Effector memory CD4-positive, alpha-beta T cell (primary cell): ENCODE results near the gene SLC28A3.
"Not testable (repeated sequence)": the region's sequence is repeated elsewhere in the genome, so short reads cannot be mapped to it uniquely, and the experiment has no call there.

Source experiments
- DNase-seq, 3 donors: peaks; one replicate each; pipeline ENCODE4 v3.0.0-alpha.2; 2020
- H3K27ac ChIP-seq: 2 replicates; pipeline ENCODE4 v1.7.0; 2013; ENCODE audit warnings: mild to moderate bottlenecking, low read length, moderate library complexity; ENCODE audit not compliant: insufficient read depth, poor library complexity, severe bottlenecking
- H3K27me3 ChIP-seq: replicated peaks from 2 replicates; pipeline ENCODE4 v1.7.0; 2013; ENCODE audit warnings: mild to moderate bottlenecking, low read length; ENCODE audit not compliant: insufficient read depth, control insufficient read depth, poor library complexity, severe bottlenecking
- H3K36me3 ChIP-seq: 2 replicates; pipeline ENCODE4 v1.7.0; 2013; ENCODE audit warnings: mild to moderate bottlenecking, low read length, moderate library complexity; ENCODE audit not compliant: control insufficient read depth, insufficient read depth
- H3K4me1 ChIP-seq: 2 replicates; pipeline ENCODE4 v1.7.0; 2013; ENCODE audit warnings: low read length, mild to moderate bottlenecking; ENCODE audit not compliant: control insufficient read depth, insufficient read depth, poor library complexity, severe bottlenecking
- H3K4me3 ChIP-seq: 2 replicates; pipeline ENCODE4 v1.7.0; 2013; ENCODE audit warnings: low read length, low read depth, mild to moderate bottlenecking; ENCODE audit not compliant: insufficient read depth, poor library complexity, severe bottlenecking
- H3K9me3 ChIP-seq: 2 replicates; pipeline ENCODE4 v1.7.0; 2013; ENCODE audit warnings: mild to moderate bottlenecking, low read length, moderate library complexity; ENCODE audit not compliant: control insufficient read depth

SLC28A3 gene

GRCh38 chr9:84375954-84376353 lies 35.4 kb upstream of the SLC28A3 start:
- no peaks in the 10 kb centered on the region for H3K4me1 ChIP-seq
- H3K4me3 ChIP-seq: no peak overlapping the region
- no peaks in the 10 kb centered on the region for H3K27me3 ChIP-seq
- H3K9me3 ChIP-seq: no peaks in the 10 kb centered on the region
- no peak overlapping the region for H3K27ac ChIP-seq
- DNase-seq: no peak
- H3K36me3 ChIP-seq: no peaks in the 10 kb centered on the region

GRCh38 chr9:84374516-84374915 lies 34.0 kb upstream of the SLC28A3 start:
- Histone ChIP-seq H3K36me3 (no peaks in the 10 kb centered on the region), H3K9me3 (no peaks in the 10 kb centered on the region), H3K4me3 (no peak overlapping the region), H3K27ac (no peak overlapping the region), H3K27me3 (no peaks in the 10 kb centered on the region), H3K4me1 (no peaks in the 10 kb centered on the region)
- DNase-seq: no peak

- Histone ChIP-seq H3K27me3 (no peaks in the 10 kb centered on the region), H3K36me3 (no peaks in the 10 kb centered on the region), H3K4me1 (no peaks in the 10 kb centered on the region), H3K9me3 (no peaks in the 10 kb centered on the region), H3K4me3 (no peak overlapping the region), H3K27ac (no peak overlapping the region)
- DNase-seq: no peak
These were observed 33.5 kb upstream of the SLC28A3 start for GRCh38 chr9:84374013-84374412.

- DNase-seq: no peak
- Histone ChIP-seq H3K4me3 (no peak overlapping the region), H3K27ac (no peak overlapping the region), H3K9me3 (no peaks in the 10 kb centered on the region), H3K36me3 (no peaks in the 10 kb centered on the region), H3K27me3 (no peaks in the 10 kb centered on the region), H3K4me1 (no peaks in the 10 kb centered on the region)
These were observed 31.2 kb upstream of the SLC28A3 start for GRCh38 chr9:84371737-84372136.

- H3K4me1 ChIP-seq: no peaks in the 10 kb centered on the region
- H3K27me3 ChIP-seq: no peaks in the 10 kb centered on the region
- H3K9me3 ChIP-seq: no peaks in the 10 kb centered on the region
- no peak for DNase-seq
- no peak overlapping the region for H3K27ac ChIP-seq
- no peaks in the 10 kb centered on the region for H3K36me3 ChIP-seq
- no peak overlapping the region for H3K4me3 ChIP-seq
These were observed 28.0 kb upstream of the SLC28A3 start for GRCh38 chr9:84368601-84369000.

GRCh38 chr9:84367726-84368125 lies 27.2 kb upstream of the SLC28A3 start:
- not testable (repeated sequence) for H3K27ac ChIP-seq, H3K4me1 ChIP-seq, H3K4me3 ChIP-seq, H3K9me3 ChIP-seq, DNase-seq, H3K27me3 ChIP-seq, H3K36me3 ChIP-seq

- Histone ChIP-seq H3K36me3 (no peaks in the 10 kb centered on the region), H3K27me3 (no peaks in the 10 kb centered on the region), H3K9me3 (no peaks in the 10 kb centered on the region), H3K4me3 (no peak overlapping the region), H3K4me1 (no peaks in the 10 kb centered on the region), H3K27ac (no peak overlapping the region)
- DNase-seq: no peak
These were observed 26.1 kb upstream of the SLC28A3 start for GRCh38 chr9:84366683-84367082.

- H3K36me3 ChIP-seq, DNase-seq, H3K4me1 ChIP-seq, H3K9me3 ChIP-seq, H3K27me3 ChIP-seq, H3K4me3 ChIP-seq, H3K27ac ChIP-seq: not testable (repeated sequence)
These were observed 24.4 kb upstream of the SLC28A3 start for GRCh38 chr9:84364894-84365490.

- H3K27me3 ChIP-seq: no peaks in the 10 kb centered on the region
- H3K9me3 ChIP-seq: no peaks in the 10 kb centered on the region
- no peak overlapping the region for H3K4me3 ChIP-seq
- no peaks in the 10 kb centered on the region for H3K36me3 ChIP-seq
- H3K4me1 ChIP-seq: no peaks in the 10 kb centered on the region
- no peak for DNase-seq
- no peak overlapping the region for H3K27ac ChIP-seq
These were observed 21.1 kb upstream of the SLC28A3 start for GRCh38 chr9:84361645-84362044.

GRCh38 chr9:84357275-84357674 lies 16.7 kb upstream of the SLC28A3 start:
- Histone ChIP-seq H3K36me3 (no peaks in the 10 kb centered on the region), H3K4me1 (no peaks in the 10 kb centered on the region), H3K4me3 (no peak overlapping the region), H3K27me3 (no peaks in the 10 kb centered on the region), H3K27ac (no peak overlapping the region), H3K9me3 (no peaks in the 10 kb centered on the region)
- DNase-seq: no peak
